SW 1271 (cell line): Measurements from ENCODE around the gene LUC7L2.
"Not testable (repeated sequence)": the region's sequence is repeated elsewhere in the genome, so short reads cannot be mapped to it uniquely, and the experiment has no call there.

Source experiments
- DNase-seq, 2 experiments: peaks; one replicate each; lab custom pipeline; 2025; lab: John Stamatoyannopoulos, UW

The LUC7L2 gene, protein sequence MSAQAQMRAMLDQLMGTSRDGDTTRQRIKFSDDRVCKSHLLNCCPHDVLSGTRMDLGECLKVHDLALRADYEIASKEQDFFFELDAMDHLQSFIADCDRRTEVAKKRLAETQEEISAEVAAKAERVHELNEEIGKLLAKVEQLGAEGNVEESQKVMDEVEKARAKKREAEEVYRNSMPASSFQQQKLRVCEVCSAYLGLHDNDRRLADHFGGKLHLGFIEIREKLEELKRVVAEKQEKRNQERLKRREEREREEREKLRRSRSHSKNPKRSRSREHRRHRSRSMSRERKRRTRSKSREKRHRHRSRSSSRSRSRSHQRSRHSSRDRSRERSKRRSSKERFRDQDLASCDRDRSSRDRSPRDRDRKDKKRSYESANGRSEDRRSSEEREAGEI

DNA sequence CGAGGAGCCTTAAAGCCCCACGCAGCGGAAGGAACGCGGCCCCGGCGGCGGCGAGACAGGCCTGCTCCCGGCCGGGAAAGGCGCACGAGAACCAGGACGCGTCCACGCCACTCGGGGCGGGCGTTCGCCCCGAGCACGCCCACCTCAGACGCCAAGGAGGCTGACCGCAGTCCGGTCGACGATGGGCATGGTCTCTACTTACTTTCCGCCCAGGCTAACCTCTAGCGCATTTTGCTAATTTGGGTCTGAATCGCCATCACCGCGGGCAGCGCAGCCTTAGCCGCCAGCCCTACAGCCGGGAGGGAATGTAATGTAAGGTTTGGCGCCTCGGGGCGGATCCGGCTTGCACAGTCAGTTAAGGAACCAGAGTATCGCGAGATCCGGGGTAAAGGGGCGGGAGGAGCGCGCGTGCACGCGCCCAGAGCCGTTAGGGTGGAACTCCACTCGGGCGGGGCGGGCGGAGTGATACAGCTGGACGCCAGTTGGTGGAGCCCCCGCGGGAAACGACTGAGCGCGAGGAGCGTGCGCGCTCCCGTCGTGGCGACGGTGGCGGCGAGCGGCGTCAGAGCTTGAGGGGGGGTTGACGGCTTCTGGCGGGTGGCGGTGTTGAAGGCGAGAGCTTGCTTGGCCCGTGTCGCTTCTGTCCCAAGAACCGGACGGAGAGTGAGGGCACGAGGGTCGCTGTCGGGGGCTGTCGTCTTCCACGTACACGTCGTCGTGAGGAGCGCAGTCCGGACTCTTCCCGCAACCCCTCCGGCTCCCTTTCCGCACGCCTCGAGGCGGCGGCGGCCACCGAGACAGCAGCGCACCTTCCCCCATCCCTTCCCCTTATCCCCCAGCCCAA is at the start of gene LUC7L2:
Gene LUC7L2 (plus strand): TSS at position 529 of the 844 bp plus-strand sequence. CDS start 368 bp downstream, outside the sequence.
- DNase-seq = peak; percentile 78 to 96

DNA sequence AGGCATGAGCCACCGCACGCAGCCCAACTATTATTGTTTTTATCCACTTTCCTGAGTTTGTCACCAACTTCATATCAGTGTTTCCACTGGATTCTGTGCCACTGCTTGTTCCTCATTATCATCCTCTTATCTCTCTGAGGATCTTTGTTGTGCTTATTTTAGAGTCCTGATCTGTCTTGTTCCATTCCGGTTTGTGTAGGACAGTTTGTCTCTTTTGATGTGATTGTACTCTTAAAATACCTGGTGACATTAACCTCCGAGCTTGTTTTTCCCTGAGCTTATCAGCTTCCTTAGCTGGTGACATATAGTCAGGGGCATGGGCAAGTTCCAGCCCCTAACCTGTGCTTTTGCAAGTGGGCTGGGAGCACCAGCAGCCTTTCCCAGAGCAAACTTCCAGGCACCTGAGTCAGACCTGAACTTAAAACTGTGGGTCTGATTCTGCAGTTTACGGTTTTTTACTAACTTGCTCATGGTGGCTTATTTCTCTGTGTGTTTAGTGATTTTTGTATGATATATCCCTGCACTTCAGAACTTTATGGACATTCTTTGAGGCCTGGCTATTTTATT is 41.7 kb upstream of the LUC7L2 start:
- no peak for DNase-seq

DNA sequence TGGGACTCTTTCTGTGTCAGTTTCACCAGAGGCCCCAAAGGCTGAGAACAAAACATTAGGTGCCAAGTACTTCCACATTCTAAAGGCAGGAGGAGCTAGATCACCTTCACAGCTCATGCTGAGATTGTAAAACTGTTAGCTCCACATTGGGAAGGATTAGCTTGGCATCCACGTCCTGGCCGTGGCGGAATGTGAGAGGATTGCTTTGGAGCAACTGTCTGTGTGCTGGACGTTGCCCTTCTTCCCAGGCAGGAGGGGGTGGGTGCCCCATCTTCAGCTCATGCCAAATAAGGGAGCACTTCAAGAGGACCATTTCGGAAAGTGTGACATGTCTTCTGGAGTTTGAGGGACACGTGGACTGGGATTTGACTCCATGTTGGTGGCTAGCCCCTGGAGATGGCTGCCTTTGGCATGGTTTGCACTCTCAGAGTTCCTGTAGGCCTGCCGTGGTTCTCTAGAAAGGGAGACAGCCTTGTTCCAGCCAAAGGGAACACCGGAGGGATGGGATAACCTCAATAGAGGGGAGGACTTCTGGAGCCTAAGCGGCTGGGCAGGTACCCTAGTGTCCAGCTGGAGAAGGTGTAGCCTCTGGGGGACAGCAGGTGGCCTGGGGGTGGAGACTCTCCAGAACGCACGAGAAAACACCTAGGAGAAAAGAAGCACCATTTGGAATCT is 38.5 kb upstream of the LUC7L2 start:
- peak in 1 of 2 experiments; percentile 4 for DNase-seq

DNA sequence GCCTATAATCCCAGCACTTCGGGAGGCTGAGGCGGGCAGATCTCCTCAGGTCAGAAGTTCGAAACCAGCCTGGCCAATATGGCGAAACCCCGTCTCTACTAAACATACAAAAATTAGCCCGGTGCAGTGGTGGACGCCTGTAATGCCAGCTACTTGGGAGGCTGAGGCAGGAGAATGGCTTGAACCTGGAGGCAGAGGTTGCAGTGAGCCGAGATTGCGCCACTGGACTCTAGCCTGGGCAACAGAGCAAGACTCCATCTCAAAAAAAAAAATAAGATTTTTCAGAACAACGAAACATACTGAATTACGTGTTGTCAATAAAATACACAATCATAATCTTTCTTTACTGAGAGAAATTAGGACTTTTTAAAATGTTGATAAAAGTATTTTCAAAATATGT is 35.0 kb upstream of the LUC7L2 start:
- not testable (repeated sequence) for DNase-seq

DNA sequence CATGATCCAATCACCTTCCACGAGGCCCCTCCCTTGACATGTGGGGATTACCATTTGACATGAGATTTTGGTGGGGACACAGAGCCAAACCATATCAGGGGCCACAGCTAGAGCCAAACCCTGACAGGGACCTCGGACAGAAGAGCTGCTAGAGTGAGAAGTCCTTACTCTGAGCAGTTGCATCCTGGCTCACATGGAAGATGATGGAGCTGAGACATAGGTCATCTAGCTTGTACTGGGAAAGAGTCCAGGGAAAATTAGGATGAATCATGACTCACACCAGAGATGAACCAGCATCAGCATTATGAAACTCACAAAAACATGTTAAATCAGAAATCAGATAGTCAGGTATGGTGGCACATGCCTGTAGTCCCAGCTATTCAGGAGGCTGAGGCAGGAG is 31.3 kb upstream of the LUC7L2 start:
- peak in 1 of 2 experiments; percentile 19 for DNase-seq

DNA sequence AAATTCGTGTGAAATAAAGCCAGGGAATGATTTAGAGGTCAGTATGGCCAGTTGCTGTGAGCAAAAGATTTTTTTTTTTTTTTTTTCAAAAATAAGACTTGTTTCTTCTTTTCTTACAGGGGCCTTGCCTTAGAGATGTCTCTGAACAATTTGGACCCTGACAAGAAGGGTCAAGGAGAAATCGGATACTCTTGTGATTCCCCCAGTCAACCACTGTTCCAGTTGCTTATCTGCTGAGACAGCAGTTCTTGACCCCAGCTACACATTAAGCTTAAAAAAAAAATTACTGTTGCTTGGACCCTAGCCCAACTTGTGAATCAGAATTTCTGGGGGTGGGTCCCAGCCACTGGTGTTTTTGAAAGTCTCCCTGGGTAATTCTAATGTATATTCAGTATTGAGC is 30.6 kb upstream of the LUC7L2 start:
- DNase-seq = no peak

DNA sequence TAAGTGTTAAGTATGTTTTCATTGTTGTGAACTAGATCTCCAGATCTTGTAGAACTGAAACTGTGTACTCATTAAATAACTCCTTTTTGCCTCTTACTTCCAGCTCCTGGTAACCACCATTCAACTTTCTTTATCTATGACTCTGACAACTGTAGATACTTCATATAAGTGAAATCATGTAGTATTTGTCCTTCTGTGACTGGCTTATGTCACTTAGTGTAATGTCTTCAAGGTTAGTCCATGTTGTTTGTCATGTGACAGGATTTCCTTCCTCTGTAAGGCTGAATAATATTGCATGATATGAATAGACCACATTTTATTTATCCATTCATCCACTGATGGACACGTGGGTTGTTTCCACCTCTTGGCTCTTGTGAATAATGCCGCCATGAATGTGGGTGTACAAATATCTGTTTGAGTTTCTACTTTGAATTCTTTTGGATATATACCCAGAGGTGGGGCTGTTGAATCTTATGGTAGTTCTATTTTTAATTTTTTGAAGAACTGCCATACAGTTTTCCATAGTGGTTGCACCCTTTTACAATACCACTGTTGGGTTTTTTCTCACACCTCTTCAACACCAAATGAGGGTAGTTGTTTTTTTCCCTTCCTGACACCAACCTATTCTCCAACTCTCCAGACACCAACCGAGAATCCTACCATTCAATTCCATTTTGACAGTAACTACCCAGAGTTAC is 29.2 kb upstream of the LUC7L2 start:
- DNase-seq = no peak

DNA sequence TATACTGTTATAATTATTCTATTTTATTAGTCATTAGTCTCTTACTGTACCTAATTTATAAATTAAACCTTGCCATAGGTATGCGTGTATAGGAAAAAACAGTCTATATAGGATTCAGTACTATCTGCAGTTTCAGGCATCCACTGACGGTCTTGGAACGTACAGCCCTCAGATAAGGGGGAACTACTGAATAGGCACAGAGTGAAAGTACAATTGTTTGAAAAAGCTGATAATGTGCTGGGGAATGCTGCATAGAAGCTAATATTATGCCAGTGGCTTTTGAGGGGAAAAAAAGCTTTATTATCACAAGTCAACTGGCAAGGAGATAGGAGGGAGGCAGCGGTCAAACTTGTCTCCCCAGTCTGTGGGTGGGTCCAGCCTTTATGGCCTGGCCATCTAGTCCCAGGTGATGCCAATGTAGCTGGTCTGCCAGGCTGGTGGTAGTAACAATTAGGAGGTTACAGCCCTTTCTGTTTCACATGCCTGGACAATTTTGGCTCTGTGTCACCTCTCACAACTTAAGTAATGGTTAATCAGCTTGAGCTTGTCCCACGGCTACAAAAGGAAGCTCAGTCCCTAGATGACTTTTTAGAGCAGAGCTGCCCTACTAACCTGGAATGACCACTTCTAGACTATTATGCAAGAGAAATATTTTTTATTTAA is 26.9 kb upstream of the LUC7L2 start:
- DNase-seq = no peak

DNA sequence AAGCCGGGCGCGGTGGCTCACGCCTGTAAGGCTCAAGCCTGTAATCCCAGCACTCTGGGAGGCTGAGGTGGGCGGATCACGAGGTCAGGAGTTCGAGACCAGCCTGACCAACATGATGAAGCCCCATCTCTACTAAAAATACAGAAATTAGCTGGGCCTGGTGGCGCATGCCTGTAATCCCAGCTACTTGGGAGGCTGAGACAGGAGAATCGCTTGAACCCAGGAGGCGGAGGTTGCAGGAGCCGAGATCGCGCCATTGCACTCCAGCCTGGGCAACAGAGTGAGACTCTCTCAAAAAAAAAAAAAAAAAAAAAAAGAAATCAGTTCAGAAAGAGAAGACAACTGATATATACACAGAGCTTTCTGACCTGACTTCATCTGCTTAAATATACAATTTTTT is 26.3 kb upstream of the LUC7L2 start:
- not testable (repeated sequence) for DNase-seq

DNA sequence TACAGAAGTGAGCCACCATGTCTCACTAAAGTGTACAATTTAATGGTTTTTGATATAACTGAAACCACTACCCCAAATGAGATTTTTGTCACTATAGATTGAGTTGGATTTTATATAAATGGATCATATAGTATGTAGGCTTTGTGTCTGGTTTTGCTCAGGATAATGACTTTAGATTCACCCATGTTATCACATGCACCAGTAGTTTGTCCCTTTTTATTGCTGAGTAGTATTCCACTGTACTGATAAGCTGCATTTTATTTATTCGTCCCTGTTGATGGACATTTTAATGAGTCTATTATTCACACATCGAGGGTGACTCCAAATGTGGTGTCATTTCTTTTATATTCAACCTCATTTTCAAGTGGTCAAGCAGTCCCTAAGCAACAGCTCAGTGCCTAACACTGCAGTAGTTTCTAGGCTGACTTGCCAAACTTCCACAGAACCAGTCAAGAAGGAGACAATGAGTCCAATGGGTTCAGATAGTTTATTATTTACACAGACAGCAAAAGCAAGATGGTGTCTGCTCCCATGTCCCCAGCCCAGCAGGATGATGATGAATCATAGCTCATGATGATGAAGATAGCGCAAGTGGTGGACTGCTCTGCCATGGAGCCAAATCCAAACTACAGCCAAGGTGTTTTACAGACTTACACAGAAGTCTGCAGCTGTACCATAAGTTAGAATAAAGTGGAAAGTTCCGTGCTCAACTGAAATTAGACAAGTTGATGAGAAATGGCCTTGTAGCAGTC is 25.1 kb upstream of the LUC7L2 start:
- no peak for DNase-seq

DNA sequence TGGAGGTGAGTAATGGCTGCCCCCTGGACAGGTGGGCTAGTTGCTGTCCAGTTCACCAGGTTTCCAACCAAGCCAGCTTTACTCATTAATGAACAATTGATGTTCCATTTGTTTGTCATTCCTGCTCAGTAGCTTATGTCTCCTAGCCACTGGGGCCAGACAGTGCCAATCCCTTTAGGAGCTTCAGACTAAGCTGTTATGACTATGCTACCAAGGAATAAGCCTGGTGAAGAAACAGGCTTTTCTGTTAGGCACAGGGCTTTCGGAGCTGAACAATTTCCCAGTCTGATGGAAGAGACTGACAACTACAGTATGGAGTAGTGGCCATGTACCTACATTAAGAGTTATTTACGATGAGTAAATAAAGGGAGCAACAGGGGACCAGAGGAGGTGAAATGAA is 20.7 kb upstream of the LUC7L2 start:
- no peak for DNase-seq

DNA sequence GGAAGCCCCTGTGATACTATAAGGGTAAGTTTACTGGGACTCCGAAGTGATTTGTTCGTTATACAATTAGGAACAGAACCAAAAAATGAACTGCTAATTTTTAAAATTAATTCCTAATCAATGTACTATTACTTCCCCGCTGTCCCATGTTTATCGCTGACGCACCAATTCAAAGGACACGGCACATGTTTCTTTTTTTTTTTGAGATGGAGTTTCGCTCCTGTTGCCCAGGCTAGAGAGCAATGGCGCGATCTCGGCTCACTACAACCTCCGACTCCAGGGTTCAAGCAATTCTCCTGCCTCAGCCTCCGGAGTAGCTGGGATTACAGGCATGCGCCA is 20.0 kb upstream of the LUC7L2 start:
- no peak for DNase-seq

DNA sequence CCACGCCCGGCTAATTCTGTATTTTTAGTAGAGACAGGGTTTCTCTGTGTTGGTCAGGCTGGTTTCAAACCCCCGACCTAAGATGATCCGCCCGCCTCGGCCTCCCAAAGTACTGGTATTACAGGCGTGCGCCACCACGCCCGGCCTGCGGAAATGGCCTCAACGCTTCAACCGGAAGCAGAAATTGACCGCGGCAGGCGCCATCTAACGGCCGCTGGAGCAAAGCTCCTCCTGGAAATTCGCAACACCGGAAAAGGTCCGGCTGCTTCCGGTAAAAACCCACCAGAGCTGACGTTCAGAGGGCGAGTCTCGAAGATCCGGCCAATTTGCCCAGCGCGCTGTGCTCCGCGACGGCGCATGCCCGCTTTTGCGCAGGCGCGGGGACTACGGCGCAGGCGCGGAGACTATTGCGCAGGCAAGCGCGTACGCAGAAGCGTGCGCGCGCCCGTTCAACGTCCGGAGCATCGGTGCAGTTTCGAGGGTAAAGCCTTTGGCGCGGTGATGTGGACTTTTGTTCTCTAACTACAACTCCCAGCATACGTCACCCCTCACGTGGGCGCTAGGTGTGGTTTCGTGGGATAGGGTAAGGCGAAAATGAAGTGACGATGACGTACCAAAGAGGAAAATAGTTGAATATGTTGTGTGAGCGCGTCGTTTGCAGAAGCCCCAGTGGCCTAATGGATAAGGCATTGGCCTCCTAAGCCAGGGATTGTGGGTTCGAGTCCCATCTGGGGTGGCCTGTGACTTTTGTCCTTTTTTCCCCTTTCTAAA is 19.5 kb upstream of the LUC7L2 start:
- peak; percentile 99 to 100 for DNase-seq

DNA sequence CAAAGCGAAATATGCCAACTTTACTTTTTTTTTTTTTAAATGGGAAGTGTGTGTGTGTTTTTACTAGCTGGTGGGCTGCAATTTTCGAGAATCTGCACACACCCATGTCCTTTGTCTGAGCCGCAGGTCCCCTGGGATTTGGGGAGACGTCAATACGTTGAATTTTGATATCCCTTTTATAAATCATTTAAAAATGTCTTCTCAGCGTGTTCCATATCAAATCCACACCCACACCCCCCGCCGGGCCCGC is 19.0 kb upstream of the LUC7L2 start:
- DNase-seq = no peak

DNA sequence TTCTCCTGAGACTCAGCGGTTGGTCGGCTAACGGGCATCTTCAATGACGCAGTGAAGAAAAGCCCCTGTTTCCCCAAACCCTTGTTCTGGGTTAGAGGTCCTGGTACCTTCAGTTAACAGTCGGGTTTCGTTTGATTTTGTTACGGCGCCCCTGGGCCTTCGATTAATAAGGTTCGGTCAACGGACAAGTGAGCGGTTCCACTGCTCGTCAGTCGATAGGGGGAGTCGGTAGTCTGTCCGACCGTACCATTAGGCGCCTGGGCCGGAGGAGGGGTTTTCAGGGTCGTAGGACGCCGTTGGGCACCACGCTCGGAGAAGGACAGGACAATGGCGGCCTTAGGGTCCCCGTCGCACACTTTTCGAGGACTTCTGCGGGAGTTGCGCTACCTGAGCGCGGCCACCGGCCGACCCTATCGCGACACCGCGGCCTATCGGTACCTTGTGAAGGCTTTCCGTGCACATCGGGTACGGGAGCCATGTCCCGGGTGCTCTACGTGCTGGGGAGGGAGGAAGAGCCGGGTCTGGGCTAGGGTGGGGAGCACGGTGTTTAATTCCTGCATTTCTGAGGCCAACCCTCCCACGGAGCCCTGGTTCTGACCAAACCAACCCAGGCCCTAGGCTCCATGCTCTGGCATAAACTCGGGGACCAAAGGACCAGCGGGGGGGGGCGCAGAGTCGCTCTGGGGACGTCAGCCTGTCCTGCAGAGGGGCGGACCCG is 18.5 kb upstream of the LUC7L2 start, which contains the start of gene FMC1:
Gene FMC1 (plus strand): TSS at position 280 of the 718 bp plus-strand sequence. CDS start 48 bp downstream, at position 328.
- peak; percentile 76 to 90 for DNase-seq

DNA sequence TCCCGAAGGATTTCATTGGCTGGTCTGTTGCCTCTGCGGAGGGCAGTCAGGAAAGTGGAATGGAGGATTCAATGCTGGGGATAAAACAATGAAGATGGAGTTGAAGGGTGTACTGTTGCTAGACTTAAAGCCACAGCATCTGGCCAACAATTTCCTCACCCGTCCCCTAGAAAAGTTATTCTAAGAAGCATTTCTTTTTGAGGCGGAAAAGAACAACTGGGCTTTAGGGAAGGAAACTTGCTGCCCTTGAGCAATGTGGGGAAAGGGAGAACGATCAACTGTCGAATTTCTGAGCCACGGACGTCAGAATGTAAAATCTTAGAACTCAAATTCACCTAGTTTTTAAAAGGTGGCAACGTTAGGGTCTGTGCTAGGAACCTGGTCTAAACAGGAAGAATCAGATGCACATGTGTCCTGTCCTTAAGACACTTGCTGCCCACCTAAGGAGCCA is 17.9 kb upstream of the LUC7L2 start:
- DNase-seq = no peak

DNA sequence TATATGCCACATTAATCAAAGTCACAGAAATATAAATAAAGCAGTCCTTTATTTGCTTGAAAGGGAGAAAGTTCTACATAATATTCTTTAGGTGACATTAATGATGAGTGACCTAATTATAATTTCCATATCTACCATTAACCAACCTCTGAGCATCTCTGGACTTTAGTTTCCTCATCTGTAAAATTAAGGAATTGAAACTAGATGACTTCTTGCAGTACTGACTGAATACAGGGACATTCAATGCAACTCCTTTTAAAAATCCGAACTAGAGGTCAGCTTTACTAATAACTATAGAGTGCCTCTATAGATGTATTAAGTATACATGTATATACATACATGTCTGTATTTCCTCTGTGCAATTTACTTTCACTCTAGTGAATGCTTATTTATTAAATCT is 14.7 kb upstream of the LUC7L2 start:
- DNase-seq = no peak

DNA sequence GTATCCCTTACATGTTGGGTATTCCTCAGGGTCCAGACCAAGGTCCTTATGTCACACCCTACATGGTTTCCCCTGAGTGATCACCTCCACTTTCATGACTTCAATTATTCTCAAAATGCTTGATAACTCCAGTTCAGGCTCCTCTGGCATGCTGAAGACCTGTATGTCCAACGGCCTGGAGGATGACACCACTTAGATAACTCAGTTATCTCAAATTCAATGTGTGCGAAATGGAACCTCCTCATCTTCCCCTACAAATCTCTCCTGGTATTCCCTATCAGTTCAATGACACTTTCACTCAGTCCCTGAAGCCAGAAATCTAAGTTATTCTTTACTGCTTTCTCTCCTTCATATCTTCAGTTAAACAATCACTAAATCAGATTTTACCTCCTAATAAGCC is 8.7 kb upstream of the LUC7L2 start:
- no peak for DNase-seq

DNA sequence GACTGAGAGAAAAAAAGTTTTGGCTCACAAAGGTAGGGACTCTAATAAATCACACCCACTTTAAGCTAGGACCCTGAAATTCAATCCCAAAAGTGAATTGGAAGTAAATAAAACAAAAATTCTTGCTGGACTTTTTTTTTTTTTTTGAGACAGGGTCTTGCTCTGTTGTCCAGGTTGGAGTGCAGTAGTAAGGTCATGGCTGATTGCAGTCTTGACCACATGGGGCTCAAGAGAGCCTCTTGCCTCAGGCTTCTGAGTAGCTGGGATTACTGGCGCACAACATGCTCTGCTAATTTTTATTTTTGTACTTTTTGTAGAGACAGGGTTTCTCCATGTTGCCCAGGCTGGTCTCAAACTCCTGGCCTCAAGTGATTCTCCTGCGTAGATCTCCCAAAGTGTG is 5.0 kb upstream of the LUC7L2 start:
- no peak for DNase-seq
